PC-3 (cell line): ENCODE results near the gene CACHD1. TPM values are rescaled to one million over a fixed set of nuclear protein-coding genes. Genes with fewer than 3 reads are reported as not detected.

Source experiments
- ATAC-seq: fragments of 200-7000 bp; cut with Tn5 transposase; 2 replicates; pipeline ENCODE4 v1.9.1; 2020; ENCODE audit warnings: mild to moderate bottlenecking, moderate library complexity
- BruUV-seq: library from RNA; stranded (reverse); fragments of 400-500 nt; replicated peaks from 2 replicates; lab custom pipeline; 2021; lab: Mats Ljungman, UMichigan
- CTCF ChIA-PET: fragments of 300-600 bp; sonication (Branson Sonifier 250); formaldehyde crosslinking; loops from one replicate; lab custom pipeline; 2022; ENCODE audit warnings: antibody characterized with exemption; lab: Charles Lee
- POLR2A ChIA-PET: fragments of 300-600 bp; sonication (Branson Sonifier 250); formaldehyde crosslinking; loops from one replicate; lab custom pipeline; 2022; ENCODE audit warnings: antibody characterized with exemption; ENCODE audit not compliant: unreplicated experiment; lab: Charles Lee
- DNase-seq: peaks from one replicate; pipeline ENCODE4 v3.0.0-alpha.2; 2015
- H2AFZ ChIP-seq: fragments of 300-600 bp; sonication (generic); 2 replicates; pipeline ENCODE4 v1.6.0; 2016; ENCODE audit warnings: antibody characterized with exemption, low read length
- H3F3A ChIP-seq: fragments of 300-600 bp; sonication (generic); one replicate; pipeline ENCODE4 v1.6.0; 2017; ENCODE audit warnings: antibody characterized with exemption, low read length, control low read depth, mild to moderate bottlenecking; ENCODE audit not compliant: unreplicated experiment
- H3K27ac ChIP-seq: fragments of 300-600 bp; sonication (generic); 2 replicates; pipeline ENCODE4 v1.5.1; 2016; ENCODE audit warnings: mild to moderate bottlenecking, low read length
- H3K27me3 ChIP-seq: fragments of 300-600 bp; sonication (generic); 2 replicates; pipeline ENCODE4 v1.6.1; 2016; ENCODE audit warnings: low read length, mixed read lengths
- H3K36me3 ChIP-seq: fragments of 300-600 bp; sonication (generic); 2 replicates; pipeline ENCODE4 v1.6.1; 2016; ENCODE audit warnings: low read depth, mixed run types, low read length, mixed read lengths
- H3K4me1 ChIP-seq: fragments of 300-600 bp; sonication (generic); 2 replicates; pipeline ENCODE4 v1.5.1; 2016; ENCODE audit warnings: low read length; ENCODE audit not compliant: insufficient read depth
- H3K4me2 ChIP-seq: fragments of 300-600 bp; sonication (generic); 2 replicates; pipeline ENCODE4 v1.6.0; 2016; ENCODE audit warnings: low read length
- H3K4me3 ChIP-seq: fragments of 300-600 bp; sonication (generic); 2 replicates; pipeline ENCODE4 v1.5.1; 2016; ENCODE audit warnings: mild to moderate bottlenecking, low read length, mixed read lengths
- H3K79me2 ChIP-seq: fragments of 300-600 bp; sonication (generic); 2 replicates; pipeline ENCODE4 v1.6.1; 2017; ENCODE audit warnings: low read length, mixed read lengths
- H3K9ac ChIP-seq: fragments of 300-600 bp; sonication (generic); 2 replicates; pipeline ENCODE4 v1.6.0; 2016; ENCODE audit warnings: mild to moderate bottlenecking, low read length
- H3K9me2 ChIP-seq: fragments of 300-600 bp; sonication (generic); replicated peaks from 2 replicates; pipeline ENCODE4 v1.6.1; 2016; ENCODE audit warnings: mixed run types, low read length, mixed read lengths
- H3K9me3 ChIP-seq: fragments of 300-600 bp; sonication (generic); 2 replicates; pipeline ENCODE4 v1.6.1; 2016; ENCODE audit warnings: low read length, mixed read lengths
- H4K20me1 ChIP-seq: fragments of 300-600 bp; sonication (generic); 2 replicates; pipeline ENCODE4 v1.6.1; 2016; ENCODE audit warnings: low read length, mixed read lengths
- CTCF ChIP-seq: fragments of 300-600 bp; sonication (generic); conservative IDR thresholded peaks from 2 replicates; pipeline ENCODE4 v1.5.1; 2017; ENCODE audit warnings: antibody characterized with exemption, low read depth, mild to moderate bottlenecking, low read length
- EZH2 ChIP-seq: fragments of 300-600 bp; sonication (generic); IDR thresholded peaks from one replicate; pipeline ENCODE4 v1.6.1; 2017; ENCODE audit warnings: antibody characterized with exemption, mild to moderate bottlenecking, low read length; ENCODE audit not compliant: unreplicated experiment
- EZH2phosphoT487 ChIP-seq: fragments of 300-600 bp; sonication (generic); IDR thresholded peaks from 2 replicates; pipeline ENCODE4 v1.6.1; 2018; ENCODE audit warnings: mild to moderate bottlenecking, antibody characterized with exemption, low read length, borderline replicate concordance
- intact Hi-C: fragments of 100-400 bp; cut with micrococcal nuclease; formaldehyde crosslinking; loops from 2 replicates; pipeline ENCODE4 v1.9.0; 2023
- total RNA-seq: library from RNA; depleted of rRNA; stranded (reverse); fragments of >200 nt; gene quantifications from 2 replicates; pipeline ENCODE4 v1.2.3, GENCODE V29; 2014

The CACHD1 gene
- total RNA-seq, 1 experiment from 2014 or later, result 6.6 TPM

DNA sequence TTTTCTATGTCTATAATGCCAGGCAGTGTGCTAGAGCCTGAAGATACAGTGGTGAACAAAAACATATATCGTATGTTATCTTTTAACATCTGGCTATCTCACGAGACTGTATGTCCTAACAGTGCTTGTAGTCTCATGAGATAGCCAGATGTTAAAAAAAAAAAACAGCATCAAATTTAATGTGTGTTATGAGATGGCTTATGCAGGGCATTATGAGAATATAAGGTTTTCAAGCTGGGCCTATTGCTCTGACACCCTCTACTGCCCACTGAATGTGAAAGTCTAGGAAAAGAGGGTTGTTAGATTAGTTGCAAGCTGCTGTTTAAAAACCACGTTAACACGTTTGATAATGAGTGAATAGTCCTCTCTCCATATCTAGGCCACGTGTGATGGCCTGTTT is 109.8 kb downstream of the CACHD1 start:
- no peak for DNase-seq
- no TSS peak for BruUV-seq
- Histone ChIP-seq H3K27me3 (no peaks in the 10 kb centered on the region), H2AFZ (no peak overlapping the region), H3K9ac (no peak overlapping the region), H4K20me1 (no peaks in the 10 kb centered on the region), H3K4me2 (no peak overlapping the region), H3K4me3 (no peak overlapping the region), H3K79me2 (no peaks in the 10 kb centered on the region), H3K36me3 (no peaks in the 10 kb centered on the region), H3F3A (no peaks in the 10 kb centered on the region), H3K27ac (no peak overlapping the region), H3K4me1 (no peaks in the 10 kb centered on the region), H3K9me3 (no peaks in the 10 kb centered on the region), H3K9me2 (no peaks in the 10 kb centered on the region)
- CTCF ChIA-PET, result no interaction called here
- no peak for ATAC-seq
- POLR2A ChIA-PET, result no interaction called here
- TF ChIP-seq EZH2phosphoT487, result no peak
- TF ChIP-seq EZH2, result no peak
- TF ChIP-seq CTCF, result no peak
- intact Hi-C loops, result loop anchor here (5.0 kb wide), 2 partner anchors 107 to 312 kb away; partner anchors contain the start of gene CACHD1

DNA sequence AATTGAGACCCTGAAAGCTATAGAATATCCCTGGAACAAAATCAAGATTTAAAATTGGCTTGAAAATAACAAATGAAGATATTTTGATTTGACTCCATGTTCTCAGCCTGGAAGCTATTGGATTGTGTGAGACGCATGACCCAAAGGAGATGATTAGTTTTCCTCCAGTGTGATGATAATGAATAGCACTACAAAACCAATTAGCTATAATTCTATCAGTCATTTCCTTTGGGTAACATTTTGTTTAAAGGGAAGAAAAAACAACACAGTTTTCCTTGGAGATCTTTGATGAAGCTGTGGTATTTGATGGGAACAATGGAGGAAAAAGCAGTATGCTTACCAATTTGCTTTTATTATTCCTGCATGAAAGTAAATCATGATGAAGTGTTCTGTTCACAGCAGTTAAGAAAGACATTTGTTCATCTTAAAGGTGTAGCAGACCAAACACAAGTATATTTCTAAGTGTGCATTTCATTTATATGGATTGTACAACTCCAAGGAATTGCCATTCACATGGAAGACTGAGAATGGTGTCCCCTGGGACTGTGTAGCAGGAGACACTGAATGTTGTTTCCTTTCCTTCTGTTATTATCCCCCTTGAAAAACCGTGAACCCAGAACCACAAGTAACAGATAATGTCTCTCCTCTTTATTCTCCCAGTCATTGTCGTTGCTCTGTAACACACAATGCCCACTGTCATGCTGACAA is 111.4 kb downstream of the CACHD1 start:
- H3K9me3 ChIP-seq, result no peaks in the 10 kb centered on the region

More for the DNA sequence above, 111.4 kb downstream of the CACHD1 start:
- H3K79me2 ChIP-seq, result no peaks in the 10 kb centered on the region
- no peak overlapping the region for H3K4me3 ChIP-seq
- H2AFZ ChIP-seq, result no peak overlapping the region
- H4K20me1 ChIP-seq, result no peaks in the 10 kb centered on the region
- H3F3A ChIP-seq, result no peaks in the 10 kb centered on the region
- no peak overlapping the region for H3K9ac ChIP-seq
- H3K27ac ChIP-seq, result no peak overlapping the region
- DNase-seq (no peak), ATAC-seq (no peak)
- no TSS peak for BruUV-seq
- intact Hi-C loops, result loop anchor here (5.0 kb wide), 2 partner anchors 109 to 314 kb away; partner anchors contain the start of gene CACHD1
- ChIA-PET CTCF (interaction anchor here (0.7 kb wide), 1 partner anchor 119 kb away, joined by 3 read pairs; no protein-coding TSS in a partner anchor), POLR2A (no interaction called here)
- H3K4me2 ChIP-seq, result no peak overlapping the region
- no peaks in the 10 kb centered on the region for H3K36me3 ChIP-seq
- H3K4me1 ChIP-seq, result no peaks in the 10 kb centered on the region
- H3K27me3 ChIP-seq, result no peaks in the 10 kb centered on the region
- no peak for TF ChIP-seq CTCF
- no peak for TF ChIP-seq EZH2phosphoT487
- TF ChIP-seq EZH2, result no peak
- H3K9me2 ChIP-seq, result no peaks in the 10 kb centered on the region
